H1 (cell line): ENCODE data around the gene MPRIP. TPM values are rescaled to one million over a fixed set of nuclear protein-coding genes. Genes with fewer than 3 reads are reported as not detected.

Source experiments
- CTCF ChIA-PET: fragments of 300-600 bp; sonication (Branson Sonifier 250); formaldehyde crosslinking; loops from one replicate; lab custom pipeline; 2021; ENCODE audit not compliant: partially characterized antibody; lab: Charles Lee
- POLR2A ChIA-PET: fragments of 300-600 bp; sonication (Branson Sonifier 250); formaldehyde crosslinking; loops from one replicate; lab custom pipeline; 2021; ENCODE audit warnings: inconsistent platforms; ENCODE audit not compliant: partially characterized antibody; lab: Charles Lee
- DNase-seq, 2 experiments: peaks; one replicate each; pipeline versions ENCODE4 v3.0.0 to v3.0.0-alpha.2; 2010 to 2022; ENCODE audit warnings: low spot score in 2 of 2, low read depth in 1 of 2, mixed read lengths in 1 of 2
- FAIRE-seq: peaks from 2 replicates; lab custom pipeline; 2011; peaks lifted over from hg19 to GRCh38; lab: Jason Lieb, UNC
- H2AFZ ChIP-seq: 2 replicates; pipeline ENCODE4 v1.8.1; 2012; ENCODE audit warnings: low read length, inconsistent platforms
- H2AK5ac ChIP-seq: 2 replicates; pipeline ENCODE4 v1.6.1; 2013; ENCODE audit warnings: low read depth, low read length
- H2BK120ac ChIP-seq: replicated peaks from 2 replicates; pipeline ENCODE3; 2013; ENCODE audit warnings: low read depth, low read length, inconsistent platforms
- H2BK12ac ChIP-seq: 2 replicates; pipeline ENCODE4 v1.6.1; 2013; ENCODE audit warnings: low read depth, low read length
- H2BK15ac ChIP-seq: 2 replicates; pipeline ENCODE4 v1.6.1; 2013; ENCODE audit warnings: low read length
- H2BK20ac ChIP-seq: 2 replicates; pipeline ENCODE4 v1.6.1; 2013; ENCODE audit warnings: low read length
- H2BK5ac ChIP-seq: 2 replicates; pipeline ENCODE4 v1.6.1; 2013; ENCODE audit warnings: low read depth, low read length
- H3K14ac ChIP-seq: 2 replicates; pipeline ENCODE4 v1.6.1; 2013; ENCODE audit warnings: inconsistent platforms; ENCODE audit not compliant: insufficient read length
- H3K18ac ChIP-seq: 2 replicates; pipeline ENCODE4 v1.6.1; 2013; ENCODE audit warnings: low read length; ENCODE audit errors: extremely low read depth
- H3K23ac ChIP-seq: 2 replicates; pipeline ENCODE4 v1.6.1; 2013; ENCODE audit warnings: inconsistent platforms; ENCODE audit not compliant: insufficient read length
- H3K23me2 ChIP-seq: 2 replicates; pipeline ENCODE4 v1.6.1; 2013; ENCODE audit warnings: low read depth, low read length
- H3K27ac ChIP-seq: 2 replicates; pipeline ENCODE4 v1.6.1; 2011; ENCODE audit warnings: low read depth, low read length, inconsistent platforms
- H3K27me3 ChIP-seq, 4 experiments: replicated peaks in 1 of 4; 1 replicate in 1 of 4; 2 replicates in 3 of 4; pipeline versions ENCODE4 v1.6.1 to v1.8.1; 2011 to 2013; ENCODE audit warnings: low read length in 3 of 4, mild to moderate bottlenecking in 3 of 4, inconsistent platforms in 2 of 4, mixed read lengths in 2 of 4, moderate library complexity in 1 of 4; ENCODE audit not compliant: control insufficient read depth in 3 of 4, insufficient read depth in 3 of 4; ENCODE audit errors: extremely low read depth in 1 of 4
- H3K36me3 ChIP-seq, 4 experiments: 2 replicates each; pipeline versions ENCODE4 v1.6.1 to v1.8.1; 2011 to 2013; ENCODE audit warnings: mild to moderate bottlenecking in 4 of 4, low read length in 3 of 4, moderate library complexity in 2 of 4, control low read depth in 1 of 4, inconsistent platforms in 1 of 4; ENCODE audit not compliant: insufficient read depth in 4 of 4, control insufficient read depth in 2 of 4
- H3K4ac ChIP-seq: replicated peaks from 2 replicates; pipeline ENCODE3; 2013; ENCODE audit warnings: low read length, low read depth, mixed read lengths, inconsistent platforms; ENCODE audit not compliant: insufficient read length
- H3K4me1 ChIP-seq, 4 experiments: replicated peaks in 1 of 4; 1 replicate in 1 of 4; 2 replicates in 3 of 4; pipeline versions ENCODE4 v1.6.1 to v1.8.1; 2011 to 2013; ENCODE audit warnings: low read length in 3 of 4, inconsistent platforms in 2 of 4, mixed read lengths in 1 of 4; ENCODE audit not compliant: insufficient read depth in 4 of 4, control insufficient read depth in 3 of 4
- H3K4me2 ChIP-seq, 2 experiments: 2 replicates each; pipeline versions ENCODE4 v1.6.1 to v1.8.1; 2011 to 2013; ENCODE audit warnings: low read depth in 2 of 2, low read length in 2 of 2, control low read depth in 1 of 2, inconsistent platforms in 1 of 2, mild to moderate bottlenecking in 1 of 2; ENCODE audit not compliant: insufficient read depth in 1 of 2
- H3K4me3 ChIP-seq, 4 experiments: fragments of 200-600, 300-600 bp in 1 of 4; sonication (generic), shearing (Covaris generic), sonication (Bioruptor Twin) in 1 of 4; 2 replicates each; pipeline versions ENCODE4 v1.5.1 to v1.8.1; 2011 to 2016; ENCODE audit warnings: low read length in 4 of 4, low read depth in 3 of 4, control low read depth in 2 of 4, inconsistent platforms in 2 of 4, mild to moderate bottlenecking in 2 of 4, mixed read lengths in 1 of 4, moderate library complexity in 1 of 4; ENCODE audit not compliant: insufficient read depth in 2 of 4; ENCODE audit errors: extremely low read depth in 1 of 4
- H3K56ac ChIP-seq: replicated peaks from 2 replicates; pipeline ENCODE3; 2013; ENCODE audit warnings: low read depth, mild to moderate bottlenecking, mixed read lengths, low read length, inconsistent platforms; ENCODE audit not compliant: insufficient read length
- H3K79me1 ChIP-seq: 2 replicates; pipeline ENCODE4 v1.6.1; 2013; ENCODE audit warnings: low read depth, low read length, control low read depth
- H3K79me2 ChIP-seq, 2 experiments: 2 replicates each; pipeline versions ENCODE4 v1.6.1 to v1.8.1; 2012 to 2013; ENCODE audit warnings: low read length in 2 of 2, mild to moderate bottlenecking in 2 of 2, inconsistent platforms in 1 of 2; ENCODE audit not compliant: insufficient read depth in 2 of 2, control insufficient read depth in 1 of 2
- H3K9ac ChIP-seq, 4 experiments: replicated peaks in 1 of 4; 1 replicate in 1 of 4; 2 replicates in 3 of 4; pipeline versions ENCODE4 v1.6.1 to v1.8.1; 2011 to 2013; ENCODE audit warnings: low read depth in 3 of 4, low read length in 3 of 4, control low read depth in 2 of 4, mild to moderate bottlenecking in 2 of 4, moderate library complexity in 2 of 4, inconsistent platforms in 1 of 4; ENCODE audit errors: extremely low read depth in 1 of 4
- H3K9me3 ChIP-seq, 2 experiments: 2 replicates each; pipeline versions ENCODE4 v1.6.1 to v1.8.1; 2012 to 2013; ENCODE audit warnings: mild to moderate bottlenecking in 2 of 2, moderate library complexity in 2 of 2, control low read depth in 1 of 2, inconsistent platforms in 1 of 2, low read depth in 1 of 2, low read length in 1 of 2, mixed read lengths in 1 of 2; ENCODE audit not compliant: insufficient read depth in 2 of 2
- H4K20me1 ChIP-seq, 2 experiments: replicated peaks in 1 of 2; 2 replicates each; pipeline versions ENCODE3 to v1.8.1; 2011 to 2013; ENCODE audit warnings: inconsistent platforms in 2 of 2, low read length in 2 of 2, mild to moderate bottlenecking in 1 of 2; ENCODE audit not compliant: insufficient read depth in 2 of 2, control insufficient read depth in 1 of 2
- H4K5ac ChIP-seq: 2 replicates; pipeline ENCODE4 v1.6.1; 2013; ENCODE audit warnings: low read length, low read depth, mixed read lengths, inconsistent platforms; ENCODE audit not compliant: insufficient read length
- H4K8ac ChIP-seq: 2 replicates; pipeline ENCODE4 v1.8.0; 2013; ENCODE audit warnings: mild to moderate bottlenecking, moderate library complexity, low read length, inconsistent platforms; ENCODE audit not compliant: insufficient read depth; ENCODE audit errors: extremely low read depth
- H4K91ac ChIP-seq: replicated peaks from 2 replicates; pipeline ENCODE3; 2013; ENCODE audit warnings: low read length, mixed read lengths, inconsistent platforms; ENCODE audit not compliant: insufficient read length
- BRCA1 ChIP-seq: IDR thresholded peaks from 2 replicates; pipeline ENCODE4 v1.6.1; 2012; ENCODE audit warnings: low read depth, low read length, improper control_type of control experiment
- CEBPB ChIP-seq: IDR thresholded peaks from 2 replicates; pipeline ENCODE4 v1.6.1; 2012; ENCODE audit warnings: low read depth, low read length
- CHD2 ChIP-seq: IDR thresholded peaks from 2 replicates; pipeline ENCODE4 v1.6.1; 2012; ENCODE audit warnings: low read length, improper control_type of control experiment
- HDAC6 ChIP-seq: IDR thresholded peaks from one replicate; pipeline ENCODE4 v1.7.1; 2012; ENCODE audit warnings: low read depth, mild to moderate bottlenecking, inconsistent platforms, low read length, moderate library complexity
- JUND ChIP-seq: IDR thresholded peaks from 2 replicates; pipeline ENCODE4 v1.6.1; 2011; ENCODE audit warnings: mild to moderate bottlenecking, improper control_type of control experiment, low read length
- KDM4A ChIP-seq: IDR thresholded peaks from one replicate; pipeline ENCODE4 v1.7.1; 2012; ENCODE audit warnings: low read depth, mild to moderate bottlenecking, moderate library complexity, low read length, inconsistent platforms; ENCODE audit not compliant: severe bottlenecking
- KDM5A ChIP-seq: fragments of 200-600 bp; IDR thresholded peaks from 2 replicates; pipeline ENCODE4 v1.7.1; 2012; ENCODE audit warnings: mild to moderate bottlenecking, low read length, inconsistent platforms, mixed read lengths
- MAFK ChIP-seq: IDR thresholded peaks from 2 replicates; pipeline ENCODE4 v1.6.1; 2012; ENCODE audit warnings: low read depth, mild to moderate bottlenecking, improper control_type of control experiment, low read length
- POLR2A ChIP-seq, 2 experiments: IDR thresholded peaks; 1 replicate in 1 of 2; 2 replicates in 1 of 2; pipeline ENCODE4 v1.6.1; 2011; ENCODE audit warnings: low read depth in 2 of 2, low read length in 2 of 2, mild to moderate bottlenecking in 2 of 2; ENCODE audit errors: control extremely low read depth in 1 of 2
- RAD21 ChIP-seq, 2 experiments: IDR thresholded peaks in 1 of 2; conservative IDR thresholded peaks in 1 of 2; 2 replicates each; pipeline ENCODE4 v1.6.1; 2011; ENCODE audit warnings: low read depth in 2 of 2, low read length in 2 of 2, improper control_type of control experiment in 1 of 2, inconsistent platforms in 1 of 2, mild to moderate bottlenecking in 1 of 2, moderate library complexity in 1 of 2
- RFX5 ChIP-seq: IDR thresholded peaks from 2 replicates; pipeline ENCODE4 v1.6.1; 2011; ENCODE audit warnings: low read depth, low read length, improper control_type of control experiment, borderline replicate concordance
- SP2 ChIP-seq: IDR thresholded peaks from 2 replicates; pipeline ENCODE4 v1.6.1; 2012; ENCODE audit warnings: mild to moderate bottlenecking, low read length, inconsistent platforms
- TCF12 ChIP-seq: IDR thresholded peaks from 2 replicates; pipeline ENCODE4 v1.6.1; 2011; ENCODE audit warnings: low read depth, mild to moderate bottlenecking, low read length
- YY1 ChIP-seq: IDR thresholded peaks from 2 replicates; pipeline ENCODE4 v1.6.1; 2011; ENCODE audit warnings: low read depth, mild to moderate bottlenecking, low read length
- ZNF274 ChIP-seq: IDR thresholded peaks from 2 replicates; pipeline ENCODE4 v1.7.0; 2012; ENCODE audit warnings: low read length, borderline replicate concordance; ENCODE audit errors: extremely low read depth
- WGBS, 2 experiments: shearing (Covaris generic) in 1 of 2; methylation state at CpG; one replicate each; pipeline versions ENCODE4 v1.1.6 to v1.1.7; 2013 to 2015; ENCODE audit warnings: low lambda C conversion rate in 2 of 2, mixed read lengths in 2 of 2, inconsistent platforms in 1 of 2, low coverage in 1 of 2, missing lambda C conversion rate in 1 of 2; ENCODE audit not compliant: insufficient replicate concordance in 2 of 2, insufficient coverage in 1 of 2, insufficient read length in 1 of 2; ENCODE audit errors: extremely low coverage in 1 of 2, missing lambda C conversion rate in 1 of 2; 5-methylcytosine and 5-hydroxymethylcytosine counted together
- polyA plus RNA-seq, 7 experiments: library from polyadenylated mRNA; depleted of rRNA in 3 of 7; stranded (reverse) in 5 of 7; unstranded in 2 of 7; fragments of >200 nt in 5 of 7; fragments of 200-250 nt in 2 of 7; gene quantifications; 1 replicate in 5 of 7; 2 replicates in 1 of 7; 4 replicates in 1 of 7; pipeline versions ENCODE4 v1.2.1 to v1.2.3, GENCODE V29; 2011 to 2013; ENCODE audit warnings: missing spikeins in 2 of 7, mixed read lengths in 2 of 7
- total RNA-seq: library from RNA; stranded (reverse); fragmentation: NEBNext Ultra II Directional; extraction: Animal tissue kit (Norgen Biotek cat#: 25700); gene quantifications from 2 replicates; pipeline ENCODE4 v1.2.1, GENCODE V29; 2021

MPRIP gene
- total and polyA plus RNA-seq, 2 of the 8 experiments (the other 6 are each of a cell fraction or from before 2014, with no cell fraction given) = 48.6 to 146 TPM

DNA sequence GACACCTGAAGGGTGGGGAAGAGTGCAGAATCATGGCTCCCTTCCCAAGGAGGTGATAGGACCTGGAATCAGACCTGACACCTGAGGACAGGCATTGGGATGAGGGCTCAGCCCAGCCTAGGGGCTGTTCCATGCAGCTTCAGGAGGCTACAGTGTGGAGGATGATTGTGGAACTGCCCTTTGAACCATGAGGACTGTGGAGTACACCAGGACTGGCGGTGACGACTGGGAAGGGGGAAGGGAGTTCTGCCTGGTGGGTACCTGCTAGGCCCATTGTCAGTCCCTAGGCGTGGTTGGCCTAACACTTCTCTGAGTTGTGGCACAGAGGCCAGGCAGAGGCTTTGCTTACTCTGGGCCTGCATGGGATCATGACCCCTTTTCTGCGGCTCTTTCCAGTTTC lies 76.1 kb downstream of the MPRIP start:
- Histone ChIP-seq H3K9ac (no peak overlapping the region), H4K5ac (no peak overlapping the region), H2BK5ac (peak overlapping the region; percentile 85; the same call in 1 of the 2 replicates), H2AK5ac (no peak overlapping the region), H2AFZ (no peak overlapping the region), H3K18ac (no peak overlapping the region), H4K20me1 (peaks cover 4 to 15% of the 10 kb centered on the region in 2 experiments), H3K14ac (no peak overlapping the region), H3K79me1 (peaks cover 28% of the 10 kb centered on the region), H4K8ac (no peak overlapping the region), H3K79me2 (peaks cover 0 to 50% of the 10 kb centered on the region in 2 experiments; a peak in 2 of 4 replicates), H2BK15ac (no peak overlapping the region), H3K4me3 (no peak overlapping the region), H2BK120ac (no peak overlapping the region), H3K4me2 (no peak overlapping the region), H3K4me1 (no peaks in the 10 kb centered on the region; a peak in 2 of 7 replicates), H2BK12ac (no peak overlapping the region), H3K56ac (no peak overlapping the region), H3K27ac (no peak overlapping the region), H3K4ac (no peak overlapping the region), H3K9me3 (no peaks in the 10 kb centered on the region), H3K23me2 (no peaks in the 10 kb centered on the region), H3K36me3 (no peaks in the 10 kb centered on the region), H4K91ac (no peak overlapping the region), H2BK20ac (no peak overlapping the region), H3K23ac (no peak overlapping the region), H3K27me3 (no peaks in the 10 kb centered on the region)
- TF ChIP-seq POLR2A (IDR thresholded peaks at IDR 0.05; ENCODE audit: control extremely low read depth in 1 of 2, low read depth in 2 of 2, low read length in 2 of 2) (no peak), CEBPB (no peak), MAFK (no peak), YY1 (no peak), BRCA1 (no peak), SP2 (no peak), CHD2 (no peak), RFX5 (no peak), RAD21 (IDR thresholded peaks at IDR 0.05 in 1 of 2, conservative IDR thresholded peaks at IDR 0.05 in 1 of 2; ENCODE audit: low read depth in 2 of 2, low read length in 2 of 2) (no peak), HDAC6 (no peak), TCF12 (no peak), KDM5A (no peak), JUND (no peak), ZNF274 (no peak), KDM4A (no peak)
- DNase-seq (no peak), FAIRE-seq (no peak)
- POLR2A ChIA-PET = no interaction called here
- CTCF ChIA-PET = interaction anchor here (1.3 to 4.4 kb wide), 2 partner anchors 10 kb away, joined by 5 to 23 read pairs; no protein-coding TSS in a partner anchor
- WGBS, 2 experiments = 96% methylated on average over 4 of the region's 4 CpGs; no CpG with 5 or more reads in 1 of the 2 experiments
